Mesenchymal stem cell (in vitro differentiated cells and primary cell): ENCODE data around the gene AKAP6.
"Not testable (repeated sequence)": the region's sequence is repeated elsewhere in the genome, so short reads cannot be mapped to it uniquely, and the experiment has no call there.

Experiments used
- DNase-seq: peaks from one replicate; pipeline ENCODE4 v3.0.0-alpha.2; 2013
- H2AFZ ChIP-seq: one replicate; pipeline ENCODE4 v1.6.1; 2013; ENCODE audit warnings: low read depth, mild to moderate bottlenecking, control low read depth, inconsistent platforms, low read length, moderate library complexity
- H2AK5ac ChIP-seq: 2 replicates; pipeline ENCODE4 v1.6.1; 2013; ENCODE audit warnings: low read length, moderate library complexity, mild to moderate bottlenecking, inconsistent platforms; ENCODE audit not compliant: severe bottlenecking
- H2BK120ac ChIP-seq: one replicate; pipeline ENCODE4 v1.6.1; 2013; ENCODE audit warnings: low read depth, mild to moderate bottlenecking, inconsistent platforms, low read length, moderate library complexity
- H2BK12ac ChIP-seq, 2 experiments: one replicate each; pipeline ENCODE4 v1.6.1; 2013; ENCODE audit warnings: inconsistent platforms in 2 of 2, low read length in 2 of 2, mild to moderate bottlenecking in 2 of 2, moderate library complexity in 2 of 2, control low read depth in 1 of 2
- H2BK15ac ChIP-seq: one replicate; pipeline ENCODE4 v1.6.1; 2013; ENCODE audit warnings: mild to moderate bottlenecking, low read depth, inconsistent platforms; ENCODE audit not compliant: poor library complexity, severe bottlenecking
- H2BK5ac ChIP-seq: 2 replicates; pipeline ENCODE4 v1.6.1; 2013; ENCODE audit warnings: low read depth, mild to moderate bottlenecking, low read length, control low read depth, inconsistent platforms; ENCODE audit not compliant: poor library complexity, severe bottlenecking
- H3K14ac ChIP-seq, 2 experiments: one replicate each; pipeline ENCODE4 v1.6.1; 2013; ENCODE audit warnings: inconsistent platforms in 2 of 2, low read length in 2 of 2, control low read depth in 1 of 2, mild to moderate bottlenecking in 1 of 2, moderate library complexity in 1 of 2
- H3K18ac ChIP-seq, 2 experiments: one replicate each; pipeline ENCODE4 v1.6.1; 2013; ENCODE audit warnings: inconsistent platforms in 2 of 2, low read length in 2 of 2, control low read depth in 1 of 2, low read depth in 1 of 2, mild to moderate bottlenecking in 1 of 2
- H3K23ac ChIP-seq, 2 experiments: one replicate each; pipeline ENCODE4 v1.6.1; 2013; ENCODE audit warnings: inconsistent platforms in 2 of 2, low read length in 2 of 2, mild to moderate bottlenecking in 2 of 2, moderate library complexity in 2 of 2, control low read depth in 1 of 2
- H3K27ac ChIP-seq: 2 replicates; pipeline ENCODE4 v1.5.1; 2013; ENCODE audit warnings: mild to moderate bottlenecking, moderate library complexity, low read length, control low read depth, inconsistent platforms; ENCODE audit not compliant: poor library complexity, severe bottlenecking
- H3K27me3 ChIP-seq, 2 experiments: 2 replicates each; pipeline versions ENCODE4 v1.6.1 to v1.7.0; 2013; ENCODE audit warnings: low read length in 2 of 2, mild to moderate bottlenecking in 2 of 2, moderate library complexity in 2 of 2, control low read depth in 1 of 2, inconsistent platforms in 1 of 2; ENCODE audit not compliant: control insufficient read depth in 1 of 2, insufficient read depth in 1 of 2
- H3K36me3 ChIP-seq, 2 experiments: 2 replicates each; pipeline versions ENCODE4 v1.6.1 to v1.7.0; 2013; ENCODE audit warnings: low read length in 2 of 2, control low read depth in 1 of 2, inconsistent platforms in 1 of 2, low read depth in 1 of 2, mild to moderate bottlenecking in 1 of 2; ENCODE audit not compliant: insufficient read depth in 2 of 2, control insufficient read depth in 1 of 2
- H3K4ac ChIP-seq, 2 experiments: one replicate each; pipeline ENCODE4 v1.6.1; 2013; ENCODE audit warnings: inconsistent platforms in 2 of 2, low read length in 2 of 2, mild to moderate bottlenecking in 2 of 2, moderate library complexity in 2 of 2, control low read depth in 1 of 2, low read depth in 1 of 2
- H3K4me1 ChIP-seq: 2 replicates; pipeline ENCODE4 v1.6.1; 2013; ENCODE audit warnings: low read depth, low read length, control low read depth; ENCODE audit not compliant: control insufficient read depth, insufficient read depth
- H3K4me2 ChIP-seq: 2 replicates; pipeline ENCODE4 v1.6.1; 2013; ENCODE audit warnings: low read length, mild to moderate bottlenecking, inconsistent platforms; ENCODE audit not compliant: poor library complexity, severe bottlenecking
- H3K4me3 ChIP-seq, 2 experiments: 2 replicates each; pipeline versions ENCODE4 v1.5.1 to v1.7.0; 2013; ENCODE audit warnings: low read length in 2 of 2, mild to moderate bottlenecking in 2 of 2, control low read depth in 1 of 2, low read depth in 1 of 2; ENCODE audit not compliant: insufficient read depth in 1 of 2
- H3K79me1 ChIP-seq: replicated peaks from 2 replicates; pipeline ENCODE4 v1.6.1; 2013; ENCODE audit warnings: mild to moderate bottlenecking, control low read depth, low read length, inconsistent platforms; ENCODE audit not compliant: poor library complexity, severe bottlenecking
- H3K9ac ChIP-seq: 2 replicates; pipeline ENCODE4 v1.7.0; 2013; ENCODE audit warnings: mild to moderate bottlenecking, low read length, moderate library complexity
- H3K9me3 ChIP-seq: 2 replicates; pipeline ENCODE4 v1.7.0; 2013; ENCODE audit warnings: mild to moderate bottlenecking, low read length; ENCODE audit not compliant: control insufficient read depth
- H4K8ac ChIP-seq: one replicate; pipeline ENCODE4 v1.6.1; 2013; ENCODE audit warnings: inconsistent platforms, mild to moderate bottlenecking, low read length, moderate library complexity
- H4K91ac ChIP-seq: one replicate; pipeline ENCODE4 v1.6.1; 2013; ENCODE audit warnings: mild to moderate bottlenecking, low read length, inconsistent platforms
- WGBS: methylation state at CpG from one replicate; pipeline ENCODE4 v1.1.7; 2013; ENCODE audit warnings: mixed read lengths; 5-methylcytosine and 5-hydroxymethylcytosine counted together

AKAP6 gene

DNA sequence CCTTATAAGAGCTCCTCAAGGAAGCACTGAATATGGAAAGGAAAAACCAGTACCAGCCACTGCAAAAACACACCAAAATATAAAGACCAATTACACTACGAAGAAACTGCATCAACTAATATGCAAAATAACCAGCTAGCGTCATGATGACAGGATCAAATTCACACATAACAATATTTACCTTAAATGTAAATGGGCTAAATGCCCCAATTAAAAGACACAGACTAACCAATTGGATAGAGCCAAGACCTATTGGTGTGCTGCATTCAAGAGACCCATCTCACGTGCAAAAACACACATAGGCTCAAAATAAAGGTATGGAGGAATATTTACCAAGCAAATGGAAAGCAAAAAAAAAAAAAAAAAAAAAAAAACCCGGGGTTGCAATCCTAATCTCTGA, 133.5 kb downstream of the AKAP6 start:
- DNase-seq = not testable (repeated sequence)

DNA sequence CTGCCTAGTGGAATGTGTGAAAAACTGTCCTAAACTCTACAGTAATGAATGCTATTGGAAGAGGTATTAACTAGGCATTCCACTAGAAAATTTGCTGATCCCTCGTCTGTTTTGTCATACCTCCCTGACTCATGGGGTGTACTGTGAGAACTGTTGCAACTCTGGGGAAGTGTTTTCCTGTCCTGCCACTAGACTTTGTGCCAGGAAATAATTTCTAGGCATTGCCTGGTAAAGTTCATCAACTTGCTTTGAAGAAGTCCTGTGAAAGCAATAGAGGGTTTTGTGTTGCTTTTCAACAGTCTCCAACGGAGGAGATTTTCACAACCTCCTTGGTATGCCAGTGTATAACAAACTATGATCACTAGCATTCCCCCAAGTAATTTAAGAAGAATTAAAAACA, 139.9 kb downstream of the AKAP6 start:
- H3K9ac ChIP-seq = peak overlapping the region; percentile 28
- no peaks in the 10 kb centered on the region for H3K36me3 ChIP-seq
- WGBS = 15% methylated on average over 2 of the region's 2 CpGs
- H2BK12ac ChIP-seq = no peak overlapping the region
- H3K79me1 ChIP-seq = no peaks in the 10 kb centered on the region
- H3K4me1 ChIP-seq = peaks cover 8% of the 10 kb centered on the region
- no peak overlapping the region for H3K18ac ChIP-seq
- no peak overlapping the region for H2AK5ac ChIP-seq
- peaks cover 3% of the 10 kb centered on the region for H3K9me3 ChIP-seq
- no peak overlapping the region for H2BK120ac ChIP-seq
- no peak overlapping the region for H2AFZ ChIP-seq
- H3K27me3 ChIP-seq = no peaks in the 10 kb centered on the region
- peak overlapping the region; percentile 64 for H3K27ac ChIP-seq
- H2BK5ac ChIP-seq = no peak overlapping the region
- H3K4ac ChIP-seq = no peak overlapping the region
- no peak overlapping the region for H3K4me2 ChIP-seq
- no peak overlapping the region for H4K91ac ChIP-seq
- H3K23ac ChIP-seq = no peak overlapping the region
- no peak overlapping the region for H3K14ac ChIP-seq
- no peak overlapping the region for H2BK15ac ChIP-seq
- DNase-seq = peak; percentile 81
- H4K8ac ChIP-seq = no peak overlapping the region
- H3K4me3 ChIP-seq = no peak overlapping the region

More for the DNA sequence above, 133.5 kb downstream of the AKAP6 start:
- H3K4me1 ChIP-seq, H4K91ac ChIP-seq, H3K9ac ChIP-seq, H3K4me2 ChIP-seq, H3K4ac ChIP-seq, H3K27ac ChIP-seq, H4K8ac ChIP-seq, H3K23ac ChIP-seq, H3K4me3 ChIP-seq, H3K79me1 ChIP-seq, H3K18ac ChIP-seq, H3K14ac ChIP-seq, H2AK5ac ChIP-seq, H3K27me3 ChIP-seq, H2AFZ ChIP-seq, H2BK12ac ChIP-seq, H2BK5ac ChIP-seq, H3K36me3 ChIP-seq, H2BK120ac ChIP-seq, H2BK15ac ChIP-seq: not testable (repeated sequence)
- 97% methylated on average over 2 of the region's 4 CpGs for WGBS
- peaks cover 11% of the 10 kb centered on the region for H3K9me3 ChIP-seq

DNA sequence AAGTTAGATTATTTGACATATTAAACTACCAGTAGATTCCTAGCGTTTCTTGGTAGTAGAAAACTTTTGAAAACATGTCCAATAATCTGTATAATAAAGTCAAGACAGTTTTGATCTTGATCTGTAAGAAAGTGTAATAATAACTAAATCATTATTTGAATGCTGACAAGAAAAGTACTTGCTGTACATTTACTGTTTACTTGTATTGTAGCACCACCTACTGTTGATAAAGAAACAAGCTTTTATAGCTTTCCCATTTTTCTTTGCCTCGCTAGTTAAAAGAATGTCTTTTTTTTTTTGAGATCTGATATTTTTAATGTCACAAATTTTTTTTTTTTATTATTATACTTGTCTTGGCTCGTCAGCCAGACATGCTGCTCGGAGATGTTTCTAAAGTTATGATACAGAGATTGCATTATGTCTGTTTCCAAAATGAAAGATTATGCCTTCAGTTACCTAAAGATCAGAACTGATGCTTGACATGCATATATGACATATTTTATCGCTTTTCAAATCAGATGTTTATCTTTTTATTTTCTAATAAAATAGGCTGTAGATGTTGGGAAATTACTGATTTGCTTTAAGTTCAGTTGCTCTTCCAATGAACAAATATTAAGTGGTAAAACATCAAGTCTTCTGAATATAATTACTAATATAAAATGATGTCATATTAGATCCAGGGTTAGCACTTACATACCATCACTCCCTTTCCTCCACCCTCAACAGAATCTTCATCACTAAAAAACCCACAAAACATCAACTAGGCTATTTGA, 140.5 kb downstream of the AKAP6 start:
- Histone ChIP-seq H3K4me3 (no peak overlapping the region), H3K4ac (no peak overlapping the region), H4K91ac (no peak overlapping the region), H3K9me3 (peaks cover 3% of the 10 kb centered on the region), H3K4me1 (peaks cover 9% of the 10 kb centered on the region), H2AFZ (no peak overlapping the region), H3K18ac (no peak overlapping the region), H2BK5ac (no peak overlapping the region), H3K4me2 (no peak overlapping the region), H3K9ac (peak overlapping the region; percentile 28), H3K23ac (no peak overlapping the region), H3K36me3 (no peaks in the 10 kb centered on the region), H3K27ac (no peak overlapping the region), H3K14ac (no peak overlapping the region), H2BK15ac (no peak overlapping the region), H2BK120ac (no peak overlapping the region), H3K27me3 (no peaks in the 10 kb centered on the region), H4K8ac (no peak overlapping the region), H2AK5ac (no peak overlapping the region), H3K79me1 (no peaks in the 10 kb centered on the region), H2BK12ac (no peak overlapping the region)
- 8% methylated on average over 2 of the region's 5 CpGs for WGBS
- DNase-seq = peak; percentile 66

GRCh38 chr14:32470161-32470715, 141.1 kb downstream of the AKAP6 start:
- Histone ChIP-seq H3K9me3 (no peaks in the 10 kb centered on the region), H3K4me3 (no peak overlapping the region), H3K18ac (no peak overlapping the region), H2AFZ (no peak overlapping the region), H3K79me1 (no peaks in the 10 kb centered on the region), H2BK120ac (no peak overlapping the region), H2AK5ac (no peak overlapping the region), H3K14ac (no peak overlapping the region), H4K8ac (no peak overlapping the region), H3K4ac (no peak overlapping the region), H3K4me1 (peaks cover 9% of the 10 kb centered on the region), H3K27ac (no peak overlapping the region), H3K36me3 (no peaks in the 10 kb centered on the region), H3K27me3 (no peaks in the 10 kb centered on the region), H4K91ac (no peak overlapping the region), H2BK12ac (no peak overlapping the region), H3K9ac (no peak overlapping the region), H3K4me2 (no peak overlapping the region), H2BK15ac (no peak overlapping the region), H2BK5ac (no peak overlapping the region), H3K23ac (no peak overlapping the region)
- DNase-seq = no peak
- 87% methylated on average over 4 of the region's 4 CpGs for WGBS
